Loucy (cell line): ENCODE results near the gene SPOCK1.

ENCODE experiments used
- CTCF ChIP-seq: fragments of 200-600 bp; sonication (generic); conservative IDR thresholded peaks from 2 replicates; pipeline ENCODE4 v1.5.1; 2014; ENCODE audit warnings: mild to moderate bottlenecking, antibody characterized with exemption, low read length
- EZH2phosphoT487 ChIP-seq: fragments of 200-600 bp; IDR thresholded peaks from 2 replicates; pipeline ENCODE4 v1.6.1; 2018; ENCODE audit warnings: antibody characterized with exemption, mild to moderate bottlenecking, moderate library complexity, borderline replicate concordance

- TF ChIP-seq CTCF (no peak), EZH2phosphoT487 (no peak)
Measured at GRCh38 chr5:137405393-137405792, 93.7 kb downstream of the SPOCK1 start.
